RWPE2 (cell line): Measurements from ENCODE around the gene UMODL1.

ENCODE experiments used
- ATAC-seq: fragments of 200-7000 bp; cut with Tn5 transposase; 3 replicates; pipeline ENCODE4 v1.9.1; 2021; ENCODE audit warnings: low read depth
- DNase-seq: peaks from one replicate; pipeline ENCODE4 v3.0.0-alpha.2; 2020; ENCODE audit warnings: low spot score
- H3K27ac ChIP-seq: fragments of 450-650 bp; 2 replicates; pipeline ENCODE4 v1.5.1; 2017; ENCODE audit warnings: mild to moderate bottlenecking; ENCODE audit not compliant: poor library complexity, severe bottlenecking
- H3K27me3 ChIP-seq: fragments of 250-450 bp; sonication (Bioruptor Pico); 2 replicates; pipeline ENCODE4 v1.5.1; 2021; ENCODE audit warnings: mild to moderate bottlenecking, moderate library complexity; ENCODE audit not compliant: insufficient read depth, poor library complexity, severe bottlenecking
- H3K36me3 ChIP-seq: fragments of 250-450 bp; sonication (Bioruptor Pico); 2 replicates; pipeline ENCODE4 v1.5.1; 2020; ENCODE audit warnings: low read depth, mild to moderate bottlenecking, moderate library complexity
- H3K4me1 ChIP-seq: fragments of 250-450 bp; sonication (Bioruptor Pico); 2 replicates; pipeline ENCODE4 v1.5.1; 2021; ENCODE audit warnings: mild to moderate bottlenecking, moderate library complexity; ENCODE audit not compliant: insufficient read depth, poor library complexity, severe bottlenecking
- H3K4me3 ChIP-seq: fragments of 250-450 bp; sonication (Bioruptor Pico); 2 replicates; pipeline ENCODE4 v1.5.1; 2021; ENCODE audit warnings: mild to moderate bottlenecking, moderate library complexity; ENCODE audit not compliant: severe bottlenecking
- H3K9me3 ChIP-seq: fragments of 250-450 bp; sonication (Bioruptor Pico); 2 replicates; pipeline ENCODE4 v1.5.1; 2021; ENCODE audit warnings: mild to moderate bottlenecking, moderate library complexity; ENCODE audit not compliant: severe bottlenecking
- TF ChIP-seq, protein P1 (sequence below): fragments of 450-650 bp; IDR thresholded peaks from one replicate; pipeline ENCODE4 v1.5.1; 2017; ENCODE audit warnings: mild to moderate bottlenecking, moderate library complexity; ENCODE audit not compliant: poor library complexity, severe bottlenecking

UMODL1 gene

DNA sequence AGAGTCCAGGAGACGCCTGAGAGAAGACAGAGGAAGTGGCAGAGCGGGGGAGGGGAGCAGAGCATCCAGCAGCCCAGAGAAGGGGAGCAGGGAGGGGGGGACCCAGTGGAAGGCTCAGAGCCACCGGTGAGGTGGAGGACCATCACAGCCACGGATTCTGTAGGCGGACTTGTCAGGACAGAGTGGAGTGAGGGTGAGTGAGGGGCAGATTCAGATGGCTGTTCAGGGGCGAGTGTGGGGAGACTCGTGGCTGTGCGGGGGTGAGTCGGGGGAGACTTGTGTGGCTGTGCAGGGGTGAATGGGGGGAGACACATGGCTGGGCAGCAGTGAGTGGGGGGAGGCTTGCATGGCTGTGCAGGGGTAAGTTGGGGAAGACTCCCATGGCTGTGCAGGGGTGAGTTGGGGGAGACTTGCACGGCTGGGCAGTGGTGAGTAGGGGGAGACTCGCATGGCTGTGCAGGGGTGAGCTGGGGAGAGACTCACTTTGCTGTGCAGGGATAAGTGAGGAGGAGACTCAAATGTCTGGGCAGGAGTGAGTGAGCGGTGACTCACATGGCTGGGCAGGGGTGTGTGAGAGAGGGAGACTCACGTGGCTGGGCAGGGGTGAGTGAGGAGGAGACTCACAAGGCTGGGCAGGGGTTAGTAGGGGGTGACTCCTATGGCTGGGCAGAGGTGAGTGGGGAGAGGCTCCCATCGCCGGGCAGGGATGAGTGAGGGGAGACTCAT is 91.0 kb downstream of the UMODL1 start:
- DNase-seq (no peak), ATAC-seq (no peak)
- H3K4me1 ChIP-seq: no peaks in the 10 kb centered on the region
- H3K27ac ChIP-seq: no peak overlapping the region
- H3K9me3 ChIP-seq: no peaks in the 10 kb centered on the region
- TF ChIP-seq, protein P1, sequence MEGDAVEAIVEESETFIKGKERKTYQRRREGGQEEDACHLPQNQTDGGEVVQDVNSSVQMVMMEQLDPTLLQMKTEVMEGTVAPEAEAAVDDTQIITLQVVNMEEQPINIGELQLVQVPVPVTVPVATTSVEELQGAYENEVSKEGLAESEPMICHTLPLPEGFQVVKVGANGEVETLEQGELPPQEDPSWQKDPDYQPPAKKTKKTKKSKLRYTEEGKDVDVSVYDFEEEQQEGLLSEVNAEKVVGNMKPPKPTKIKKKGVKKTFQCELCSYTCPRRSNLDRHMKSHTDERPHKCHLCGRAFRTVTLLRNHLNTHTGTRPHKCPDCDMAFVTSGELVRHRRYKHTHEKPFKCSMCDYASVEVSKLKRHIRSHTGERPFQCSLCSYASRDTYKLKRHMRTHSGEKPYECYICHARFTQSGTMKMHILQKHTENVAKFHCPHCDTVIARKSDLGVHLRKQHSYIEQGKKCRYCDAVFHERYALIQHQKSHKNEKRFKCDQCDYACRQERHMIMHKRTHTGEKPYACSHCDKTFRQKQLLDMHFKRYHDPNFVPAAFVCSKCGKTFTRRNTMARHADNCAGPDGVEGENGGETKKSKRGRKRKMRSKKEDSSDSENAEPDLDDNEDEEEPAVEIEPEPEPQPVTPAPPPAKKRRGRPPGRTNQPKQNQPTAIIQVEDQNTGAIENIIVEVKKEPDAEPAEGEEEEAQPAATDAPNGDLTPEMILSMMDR: no peak
- H3K4me3 ChIP-seq: no peak overlapping the region
- H3K36me3 ChIP-seq: no peaks in the 10 kb centered on the region
- no peaks in the 10 kb centered on the region for H3K27me3 ChIP-seq

DNA sequence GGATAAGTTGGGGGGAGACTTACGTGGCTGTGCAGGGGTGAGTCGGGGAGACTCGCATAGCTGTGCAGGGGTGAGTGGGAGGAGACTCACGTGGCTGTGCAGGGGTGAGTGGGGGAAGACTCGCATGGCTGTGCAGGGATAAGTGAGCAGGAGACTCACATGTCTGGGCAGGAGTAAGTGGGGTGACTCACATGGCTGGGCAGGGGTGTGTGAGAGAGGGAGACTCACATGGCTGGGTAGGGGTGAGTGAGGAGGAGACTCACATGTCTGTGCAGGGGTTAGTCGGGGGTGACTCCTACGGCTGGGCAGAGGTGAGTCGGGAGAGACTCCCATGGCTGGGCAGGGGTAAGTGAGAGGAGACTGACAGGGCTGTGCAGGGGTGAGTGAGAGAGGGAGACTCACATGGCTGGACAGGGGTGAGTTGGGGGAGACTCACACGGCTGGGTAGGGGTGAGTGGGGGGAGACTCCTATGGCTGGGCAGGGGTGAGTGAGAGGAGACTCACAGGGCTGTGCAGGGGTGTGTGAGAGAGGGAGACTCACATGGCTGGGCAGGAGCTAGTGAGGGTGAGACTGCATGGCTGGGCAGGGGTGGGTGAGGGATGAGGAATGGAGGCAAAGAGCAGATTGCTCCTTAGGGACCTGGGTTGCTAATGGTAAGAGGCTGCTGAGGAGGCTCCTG is 91.9 kb downstream of the UMODL1 start:
- Histone ChIP-seq H3K9me3 (no peaks in the 10 kb centered on the region), H3K27ac (no peak overlapping the region), H3K4me3 (no peak overlapping the region), H3K36me3 (no peaks in the 10 kb centered on the region), H3K27me3 (no peaks in the 10 kb centered on the region), H3K4me1 (no peaks in the 10 kb centered on the region)
- DNase-seq (no peak), ATAC-seq (peak; percentile 21; the same call in 1 of the 3 replicates)
- TF ChIP-seq, protein P1: no peak

DNA sequence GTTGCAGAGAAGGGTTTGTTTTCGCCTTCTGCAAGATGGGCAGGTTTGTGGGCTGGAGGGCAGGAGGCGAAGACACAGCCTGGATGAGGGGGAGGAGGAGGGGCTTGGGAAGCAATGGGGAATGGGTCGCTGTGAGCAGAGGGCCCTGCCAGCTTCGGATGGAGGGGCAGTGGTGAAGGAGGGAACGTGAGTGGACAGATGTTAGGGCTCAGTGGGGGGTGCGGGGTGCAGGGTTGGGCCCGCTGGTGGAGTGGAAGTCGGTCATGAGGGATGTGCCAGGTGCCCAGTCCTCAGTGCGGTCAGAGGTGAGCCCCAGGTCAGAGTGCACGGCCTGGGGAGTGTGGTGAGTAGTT is 92.4 kb downstream of the UMODL1 start:
- H3K4me3 ChIP-seq: no peak overlapping the region
- no peaks in the 10 kb centered on the region for H3K27me3 ChIP-seq
- TF ChIP-seq, protein P1: no peak
- no peaks in the 10 kb centered on the region for H3K36me3 ChIP-seq
- no peak overlapping the region for H3K27ac ChIP-seq
- no peaks in the 10 kb centered on the region for H3K9me3 ChIP-seq
- no peaks in the 10 kb centered on the region for H3K4me1 ChIP-seq
- ATAC-seq (no peak), DNase-seq (no peak)

DNA sequence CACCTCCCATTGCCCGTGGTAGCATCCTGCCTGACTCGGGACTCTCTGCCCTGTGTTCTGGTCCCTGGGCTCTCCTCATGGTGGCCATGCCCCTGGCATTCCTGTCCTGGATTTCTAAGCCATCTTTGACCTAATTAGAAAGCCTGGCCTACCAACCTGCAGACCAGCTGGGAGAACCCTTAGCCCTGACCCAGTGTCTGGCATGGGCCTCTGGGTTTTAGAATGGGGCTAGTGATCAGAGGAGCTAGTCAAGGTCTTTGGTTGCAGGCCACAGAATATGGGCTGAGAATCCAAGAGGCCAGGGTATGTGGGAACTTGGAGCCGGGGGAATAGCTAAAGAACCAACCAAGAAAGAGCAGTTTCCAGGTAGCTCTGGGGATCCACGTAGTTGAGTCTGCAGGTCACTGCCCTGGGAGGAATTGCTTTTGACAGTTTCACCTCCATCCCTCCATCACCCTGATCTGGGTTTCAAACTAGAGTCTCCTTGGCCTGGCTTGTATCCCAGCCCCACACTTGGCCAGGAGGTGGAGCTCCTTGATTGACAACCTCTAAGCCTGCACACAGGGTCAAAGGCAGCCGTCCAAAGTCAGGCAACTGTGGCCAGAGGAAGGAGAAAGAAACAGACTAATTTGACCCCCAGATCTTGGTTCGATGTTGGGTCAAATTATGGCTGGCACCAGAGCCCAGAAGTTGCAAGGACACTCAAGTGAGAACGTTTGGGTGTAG is 93.1 kb downstream of the UMODL1 start:
- Histone ChIP-seq H3K4me3 (no peak overlapping the region), H3K27ac (no peak overlapping the region), H3K27me3 (no peaks in the 10 kb centered on the region), H3K9me3 (no peaks in the 10 kb centered on the region), H3K4me1 (no peaks in the 10 kb centered on the region), H3K36me3 (no peaks in the 10 kb centered on the region)
- DNase-seq (no peak), ATAC-seq (peak; percentile 89)
- TF ChIP-seq, protein P1: peak; percentile 68
